IPS-18a (cell line): ENCODE data around the gene MAMDC2.

Source experiments
- H3K27ac ChIP-seq: one replicate; pipeline ENCODE4 v1.5.1; 2013; ENCODE audit warnings: low read length
- H3K27me3 ChIP-seq: one replicate; pipeline ENCODE4 v1.6.1; 2013; ENCODE audit warnings: mild to moderate bottlenecking, low read length; ENCODE audit not compliant: control insufficient read depth, insufficient read depth
- H3K36me3 ChIP-seq: one replicate; pipeline ENCODE4 v1.6.1; 2013; ENCODE audit warnings: low read depth, low read length; ENCODE audit not compliant: control insufficient read depth
- H3K4me1 ChIP-seq: one replicate; pipeline ENCODE4 v1.6.1; 2013; ENCODE audit warnings: low read depth, low read length; ENCODE audit not compliant: control insufficient read depth
- H3K4me3 ChIP-seq: one replicate; pipeline ENCODE4 v1.5.1; 2013; ENCODE audit warnings: low read length
- H3K9ac ChIP-seq: one replicate; pipeline ENCODE4 v1.6.1; 2013; ENCODE audit warnings: mild to moderate bottlenecking, low read length, moderate library complexity
- H3K9me3 ChIP-seq: one replicate; pipeline ENCODE4 v1.6.1; 2013; ENCODE audit warnings: low read depth, low read length; ENCODE audit not compliant: control insufficient read depth

MAMDC2 gene

DNA sequence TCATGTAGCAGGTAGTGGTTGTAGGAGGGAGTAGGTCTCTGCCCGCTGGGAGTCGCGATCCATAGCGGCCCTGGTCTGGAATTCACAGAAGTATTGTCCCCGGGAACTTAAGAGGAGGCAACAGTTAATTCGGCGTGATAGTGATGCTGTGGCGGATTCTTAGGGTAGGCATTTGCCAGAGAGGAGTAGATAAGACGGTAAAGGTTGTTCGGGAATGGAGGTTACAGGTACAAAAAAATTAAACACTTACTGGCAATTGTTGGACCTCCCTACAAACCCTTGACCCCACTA is 215.8 kb downstream of the MAMDC2 start:
- peak overlapping the region; percentile 87 for H3K9ac ChIP-seq
- H3K4me3 ChIP-seq = peak overlapping the region; percentile 90
- no peak overlapping the region for H3K27ac ChIP-seq
- peaks cover 22% of the 10 kb centered on the region for H3K36me3 ChIP-seq
- H3K9me3 ChIP-seq = no peaks in the 10 kb centered on the region
- peaks cover 11% of the 10 kb centered on the region for H3K27me3 ChIP-seq
- peaks cover 10% of the 10 kb centered on the region for H3K4me1 ChIP-seq

DNA sequence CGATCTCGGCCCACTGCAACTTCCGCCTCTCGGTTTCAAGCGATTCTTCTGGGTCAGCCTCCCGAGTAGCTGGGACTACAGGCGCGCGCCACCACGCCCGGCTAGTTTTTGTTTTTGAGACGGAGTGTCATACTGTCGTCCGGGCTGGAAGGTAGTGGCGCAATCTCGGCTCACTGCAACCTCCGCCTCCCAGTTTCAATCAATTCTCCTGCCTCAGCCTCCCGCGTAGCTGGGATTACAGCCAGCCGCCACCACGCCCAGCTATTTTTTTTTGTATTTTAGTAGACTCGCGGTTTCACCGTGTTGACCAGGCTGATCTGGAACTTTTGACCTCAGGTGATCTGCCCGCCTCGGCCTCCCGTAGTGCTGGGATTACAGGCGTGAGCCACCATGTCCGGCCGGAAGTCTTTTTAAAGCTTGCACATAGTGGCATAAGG is 216.4 kb downstream of the MAMDC2 start:
- Histone ChIP-seq H3K9ac (peak overlapping the region; percentile 87), H3K9me3 (no peaks in the 10 kb centered on the region), H3K27ac (no peak overlapping the region), H3K27me3 (peaks cover 11% of the 10 kb centered on the region), H3K4me1 (peaks cover 10% of the 10 kb centered on the region), H3K36me3 (peaks cover 28% of the 10 kb centered on the region), H3K4me3 (peak overlapping the region; percentile 90)

DNA sequence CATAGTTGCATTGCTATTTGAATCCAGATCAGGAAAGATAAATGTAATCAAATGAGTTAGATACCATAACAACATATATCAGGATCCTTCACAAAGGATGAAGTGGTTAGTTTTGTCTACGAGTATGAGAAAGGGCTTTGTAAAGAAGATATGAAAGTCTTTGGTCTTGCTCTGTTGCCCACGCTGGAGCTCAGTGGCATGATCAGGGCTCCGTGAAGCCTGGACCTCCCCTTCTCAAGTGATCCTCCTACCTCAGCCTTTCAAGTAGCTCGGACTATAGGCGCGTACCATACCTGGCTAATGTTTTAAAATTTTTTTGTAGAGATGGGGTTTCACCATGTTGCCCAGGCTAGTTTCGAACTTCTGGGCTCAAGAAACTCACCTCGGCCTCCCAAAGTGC is 217.0 kb downstream of the MAMDC2 start:
- Histone ChIP-seq H3K9ac (no peak overlapping the region), H3K27me3 (peaks cover 11% of the 10 kb centered on the region), H3K9me3 (no peaks in the 10 kb centered on the region), H3K4me3 (peak overlapping the region; percentile 90), H3K27ac (no peak overlapping the region), H3K4me1 (peaks cover 10% of the 10 kb centered on the region), H3K36me3 (peaks cover 32% of the 10 kb centered on the region)

DNA sequence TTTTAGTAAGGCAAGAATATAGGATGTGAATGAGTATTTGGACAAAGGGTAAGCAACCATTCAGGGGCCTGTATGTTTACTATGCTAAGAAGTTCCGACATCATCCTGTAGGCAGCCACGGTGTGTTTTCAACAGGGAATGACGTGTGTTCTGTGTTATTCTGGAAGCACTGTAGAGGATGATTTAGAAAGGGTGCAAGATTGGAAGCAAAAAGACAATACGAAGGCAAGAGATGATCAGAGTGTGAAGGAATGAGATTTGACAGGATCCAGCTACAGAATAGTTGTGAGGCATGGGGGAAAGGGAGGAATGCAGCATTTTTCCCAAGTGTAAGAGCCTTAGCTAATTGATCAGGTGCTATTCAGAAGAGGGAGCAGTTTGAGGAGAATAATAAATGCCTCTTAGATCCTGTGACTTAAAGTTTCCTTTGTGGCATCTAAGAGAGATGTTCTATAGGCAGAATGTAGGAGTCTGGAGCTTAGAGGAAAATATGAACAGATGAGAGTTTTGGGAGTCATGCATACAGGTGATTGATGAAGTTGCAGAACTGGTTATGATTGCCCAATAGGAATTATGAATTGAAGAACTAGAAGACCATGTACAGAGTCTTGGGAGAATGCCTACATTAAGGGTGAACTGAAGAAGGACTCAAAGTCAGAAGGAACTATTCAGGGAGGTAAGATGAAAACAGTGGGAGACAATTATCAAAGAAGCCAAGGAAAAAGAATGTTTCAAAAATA is 217.7 kb downstream of the MAMDC2 start:
- Histone ChIP-seq H3K9me3 (no peaks in the 10 kb centered on the region), H3K4me3 (no peak overlapping the region), H3K27me3 (peaks cover 11% of the 10 kb centered on the region), H3K27ac (no peak overlapping the region), H3K36me3 (peaks cover 35% of the 10 kb centered on the region), H3K4me1 (peaks cover 10% of the 10 kb centered on the region), H3K9ac (no peak overlapping the region)

DNA sequence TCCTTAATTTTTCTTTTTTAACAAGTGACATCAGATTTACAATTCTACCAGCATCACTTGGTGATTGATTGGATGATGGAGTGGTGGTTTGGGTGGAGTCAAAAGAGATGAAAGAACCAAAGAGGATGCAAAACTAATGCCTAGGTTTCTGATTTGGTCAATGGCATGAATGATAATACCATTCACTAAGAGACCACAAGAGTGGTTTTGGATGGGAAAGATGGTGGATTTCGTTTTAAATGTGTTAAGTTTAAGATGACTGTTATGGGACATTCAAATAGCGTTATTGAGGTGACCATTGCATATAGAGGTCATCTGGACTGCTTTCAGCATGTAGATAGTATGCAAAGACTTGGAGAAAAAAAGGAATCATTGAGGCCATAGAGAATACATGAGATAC is 218.7 kb downstream of the MAMDC2 start:
- H3K9me3 ChIP-seq = no peaks in the 10 kb centered on the region
- peaks cover 10% of the 10 kb centered on the region for H3K27me3 ChIP-seq
- H3K4me3 ChIP-seq = no peak overlapping the region
- H3K36me3 ChIP-seq = peaks cover 43% of the 10 kb centered on the region
- no peak overlapping the region for H3K27ac ChIP-seq
- peaks cover 10% of the 10 kb centered on the region for H3K4me1 ChIP-seq
- no peak overlapping the region for H3K9ac ChIP-seq

DNA sequence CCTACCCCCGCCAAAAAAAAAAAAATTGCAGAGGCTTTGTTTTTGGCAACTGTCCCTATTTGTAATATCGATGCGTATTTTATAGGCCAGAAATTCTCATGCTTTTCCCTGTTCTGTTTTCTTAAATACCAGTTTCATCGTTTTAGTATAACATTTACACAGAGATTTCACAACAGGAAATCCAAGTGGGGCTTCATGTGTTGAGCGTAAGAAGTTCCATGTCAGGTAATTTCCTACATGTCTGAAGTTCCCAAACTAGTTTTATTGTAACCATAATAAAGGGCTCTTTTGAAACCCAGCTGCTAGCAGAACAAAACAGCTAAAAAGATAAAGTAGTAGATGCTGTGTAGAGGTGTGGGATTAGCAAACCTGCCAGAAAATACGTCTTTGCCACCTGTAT is 219.3 kb downstream of the MAMDC2 start:
- Histone ChIP-seq H3K4me3 (no peak overlapping the region), H3K36me3 (peaks cover 47% of the 10 kb centered on the region)

DNA sequence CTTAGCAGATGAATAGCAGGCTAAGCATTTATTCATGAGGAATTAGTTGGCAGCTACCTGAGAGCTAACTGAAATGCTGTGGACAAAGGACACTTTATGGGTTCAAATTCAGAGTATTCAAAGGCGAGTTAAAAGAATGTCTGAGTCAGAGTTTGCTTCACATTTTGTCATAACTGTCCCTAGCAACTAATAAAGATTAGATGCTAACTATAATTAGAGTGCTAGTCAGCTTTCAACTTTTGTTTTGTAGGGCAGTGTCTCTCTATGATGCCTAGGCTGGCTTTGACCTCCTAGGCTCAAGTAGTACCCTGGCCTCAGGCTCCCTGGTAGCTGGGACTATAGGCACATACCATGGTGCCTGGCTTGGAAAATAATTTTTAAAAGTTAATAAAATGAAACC is 219.8 kb downstream of the MAMDC2 start:
- H3K4me3 ChIP-seq = no peak overlapping the region
- peaks cover 47% of the 10 kb centered on the region for H3K36me3 ChIP-seq
- no peaks in the 10 kb centered on the region for H3K9me3 ChIP-seq

More for the DNA sequence above, 219.3 kb downstream of the MAMDC2 start:
- H3K27ac ChIP-seq = no peak overlapping the region
- H3K27me3 ChIP-seq = peaks cover 4% of the 10 kb centered on the region
- peaks cover 9% of the 10 kb centered on the region for H3K4me1 ChIP-seq
- H3K9me3 ChIP-seq = no peaks in the 10 kb centered on the region
- H3K9ac ChIP-seq = no peak overlapping the region

More for the DNA sequence above, 219.8 kb downstream of the MAMDC2 start:
- Histone ChIP-seq H3K27me3 (no peaks in the 10 kb centered on the region), H3K27ac (no peak overlapping the region), H3K9ac (no peak overlapping the region), H3K4me1 (peaks cover 4% of the 10 kb centered on the region)
